HEK293 (cell line): ENCODE measurements around the gene DNAJC5.

Experiments used
- CTCF ChIA-PET: fragments of 350-600 bp; formaldehyde crosslinking; extraction: SDS; loops from one replicate; lab custom pipeline; 2021; ENCODE audit warnings: antibody characterized with exemption; lab: Yijun Ruan, JAX
- POLR2A ChIA-PET: fragments of 300-600 bp; formaldehyde crosslinking; extraction: SDS; loops from one replicate; lab custom pipeline; 2020; ENCODE audit warnings: antibody characterized with exemption, inconsistent platforms; lab: Yijun Ruan, JAX
- H3K27ac ChIP-seq: fragments of 200-500 bp; sonication (Bioruptor generic); 2 replicates; pipeline ENCODE4 v1.5.1; 2014; ENCODE audit warnings: low read depth, low read length, control low read depth, inconsistent platforms; ENCODE audit errors: extremely low read depth
- H3K36me3 ChIP-seq, 2 experiments: fragments of 200-500 bp in 1 of 2; sonication (Bioruptor generic) in 1 of 2; 1 replicate in 1 of 2; 2 replicates in 1 of 2; pipeline ENCODE4 v1.5.1; 2014 to 2017; ENCODE audit warnings: inconsistent platforms in 2 of 2, low read length in 2 of 2; ENCODE audit not compliant: control insufficient read depth in 2 of 2, insufficient read depth in 1 of 2
- H3K4me1 ChIP-seq: fragments of 200-500 bp; sonication (Bioruptor generic); 2 replicates; pipeline ENCODE4 v1.5.1; 2014; ENCODE audit warnings: mild to moderate bottlenecking, low read length, inconsistent platforms; ENCODE audit not compliant: control insufficient read depth, insufficient read depth
- H3K4me3 ChIP-seq: 2 replicates; pipeline ENCODE4 v1.5.1; 2011; ENCODE audit warnings: low read depth, mild to moderate bottlenecking, control low read depth, low read length, moderate library complexity
- H3K9me3 ChIP-seq: fragments of 200-500 bp; sonication (Bioruptor generic); 2 replicates; pipeline ENCODE4 v1.5.1; 2014; ENCODE audit warnings: low read depth, low read length, inconsistent platforms; ENCODE audit not compliant: control insufficient read depth, insufficient read depth
- PRDM4 ChIP-seq: fragments of 450-650 bp; formaldehyde crosslinking; IDR thresholded peaks from 2 replicates; pipeline ENCODE4 v1.5.1; 2017; ENCODE audit warnings: missing biosample characterization, missing genetic modification characterization
- RBAK ChIP-seq: fragments of 450-650 bp; formaldehyde crosslinking; IDR thresholded peaks from 2 replicates; pipeline ENCODE4 v1.5.1; 2016; ENCODE audit warnings: missing biosample characterization, missing genetic modification characterization
- SALL2 ChIP-seq: fragments of 450-650 bp; formaldehyde crosslinking; IDR thresholded peaks from 2 replicates; pipeline ENCODE4 v1.5.0; 2017; ENCODE audit warnings: missing biosample characterization, mild to moderate bottlenecking, missing genetic modification characterization, borderline replicate concordance
- YY2 ChIP-seq: fragments of 450-650 bp; formaldehyde crosslinking; IDR thresholded peaks from 2 replicates; pipeline ENCODE4 v1.5.1; 2016; ENCODE audit warnings: missing biosample characterization, missing genetic modification characterization
- ZNF10 ChIP-seq: fragments of 450-650 bp; formaldehyde crosslinking; IDR thresholded peaks from 2 replicates; pipeline ENCODE4 v1.5.1; 2017; ENCODE audit warnings: missing biosample characterization, missing genetic modification characterization
- ZNF202 ChIP-seq: fragments of 450-650 bp; formaldehyde crosslinking; IDR thresholded peaks from 2 replicates; pipeline ENCODE4 v1.5.1; 2016; ENCODE audit warnings: missing biosample characterization, missing genetic modification characterization, borderline replicate concordance
- ZNF223 ChIP-seq: fragments of 450-650 bp; formaldehyde crosslinking; IDR thresholded peaks from 2 replicates; pipeline ENCODE4 v1.5.1; 2016; ENCODE audit warnings: missing biosample characterization, missing genetic modification characterization
- ZNF23 ChIP-seq: fragments of 450-650 bp; formaldehyde crosslinking; IDR thresholded peaks from 2 replicates; pipeline ENCODE4 v1.5.1; 2016; ENCODE audit warnings: missing biosample characterization, missing genetic modification characterization, borderline replicate concordance
- ZNF324 ChIP-seq: fragments of 450-650 bp; formaldehyde crosslinking; IDR thresholded peaks from 2 replicates; pipeline ENCODE4 v1.5.1; 2016; ENCODE audit warnings: missing biosample characterization, missing genetic modification characterization
- ZNF335 ChIP-seq: fragments of 450-650 bp; formaldehyde crosslinking; conservative IDR thresholded peaks from 2 replicates; pipeline ENCODE4 v1.5.1; 2016; ENCODE audit warnings: missing biosample characterization, missing genetic modification characterization
- ZNF623 ChIP-seq: fragments of 450-650 bp; formaldehyde crosslinking; IDR thresholded peaks from 2 replicates; pipeline ENCODE4 v1.5.1; 2016; ENCODE audit warnings: missing biosample characterization, missing genetic modification characterization
- ZNF658 ChIP-seq: fragments of 450-650 bp; formaldehyde crosslinking; IDR thresholded peaks from 2 replicates; pipeline ENCODE4; 2016; ENCODE audit warnings: missing biosample characterization, missing genetic modification characterization
- ZNF76 ChIP-seq: fragments of 450-650 bp; formaldehyde crosslinking; IDR thresholded peaks from 2 replicates; pipeline ENCODE4; 2016; ENCODE audit warnings: low read depth, missing biosample characterization, missing genetic modification characterization, borderline replicate concordance
- ZSCAN5A ChIP-seq: fragments of 450-650 bp; formaldehyde crosslinking; IDR thresholded peaks from 2 replicates; pipeline ENCODE4 v1.5.1; 2016; ENCODE audit warnings: missing biosample characterization, missing genetic modification characterization

Gene DNAJC5

GRCh38 chr20:63939061-63939935 is 44.4 kb downstream of the DNAJC5 start:
- no peak overlapping the region for H3K27ac ChIP-seq
- no peaks in the 10 kb centered on the region; the same call in 1 of the 2 replicates for H3K4me1 ChIP-seq
- H3K36me3 ChIP-seq = peaks cover 6 to 71% of the 10 kb centered on the region in 2 experiments; a peak in 2 of 3 replicates
- no peak for TF ChIP-seq ZNF76 (tag by site-specific recombination)
- TF ChIP-seq RBAK (tag by site-specific recombination) = no peak
- no peak for TF ChIP-seq SALL2
- TF ChIP-seq ZNF658 (tag by site-specific recombination) = no peak
- TF ChIP-seq PRDM4 (tag by site-specific recombination) = no peak
- no peak for TF ChIP-seq ZNF623
- TF ChIP-seq ZSCAN5A (tag by site-specific recombination) = no peak
- no peak for TF ChIP-seq ZNF223
- TF ChIP-seq ZNF335 (tag by site-specific recombination) = no peak
- no peak for TF ChIP-seq YY2 (tag by site-specific recombination)
- TF ChIP-seq, all 188 proteins: peak for 0
- Histone ChIP-seq H3K4me3 (no peak overlapping the region), H3K9me3 (no peaks in the 10 kb centered on the region)
- CTCF ChIA-PET = no interaction called here
- POLR2A ChIA-PET = interaction anchor here (0.7 to 1.1 kb wide), 4 partner anchors 17 to 87 kb away, joined by 3 read pairs; partner anchors contain the start of gene UCKL1

DNA sequence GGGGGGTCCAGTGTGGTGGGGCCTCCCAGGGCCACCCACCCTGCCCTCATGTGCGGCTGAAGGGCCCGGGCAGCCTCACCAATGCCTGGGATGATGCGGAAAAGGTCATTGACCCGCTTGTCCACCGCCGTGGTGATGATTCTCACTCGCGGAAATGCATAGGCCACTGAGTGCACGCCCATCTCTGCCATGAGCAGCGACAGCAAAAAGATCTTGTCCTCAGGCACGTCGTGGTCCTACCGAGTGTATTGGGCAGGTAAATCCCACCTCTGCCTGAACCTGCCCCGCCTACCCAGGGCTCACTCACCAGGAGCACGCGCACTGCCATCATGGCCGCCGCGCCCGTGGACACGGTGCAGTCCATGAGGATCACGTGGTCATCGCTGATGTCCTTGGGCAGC is 45.1 kb downstream of the DNAJC5 start:
- TF ChIP-seq ZNF23 (tag by site-specific recombination) (no peak), ZNF202 (tag by site-specific recombination) (peak; percentile 19; the same call in 1 of the 2 replicates)
- Histone ChIP-seq H3K27ac (no peak overlapping the region), H3K9me3 (no peaks in the 10 kb centered on the region), H3K4me3 (no peak overlapping the region), H3K36me3 (peaks cover 6 to 71% of the 10 kb centered on the region in 2 experiments; a peak in 2 of 3 replicates), H3K4me1 (no peaks in the 10 kb centered on the region; the same call in 1 of the 2 replicates)
- ChIA-PET CTCF (no interaction called here), POLR2A (interaction anchor here (0.7 kb wide), 2 partner anchors 33 to 87 kb away, joined by 3 read pairs; no protein-coding TSS in a partner anchor)

DNA sequence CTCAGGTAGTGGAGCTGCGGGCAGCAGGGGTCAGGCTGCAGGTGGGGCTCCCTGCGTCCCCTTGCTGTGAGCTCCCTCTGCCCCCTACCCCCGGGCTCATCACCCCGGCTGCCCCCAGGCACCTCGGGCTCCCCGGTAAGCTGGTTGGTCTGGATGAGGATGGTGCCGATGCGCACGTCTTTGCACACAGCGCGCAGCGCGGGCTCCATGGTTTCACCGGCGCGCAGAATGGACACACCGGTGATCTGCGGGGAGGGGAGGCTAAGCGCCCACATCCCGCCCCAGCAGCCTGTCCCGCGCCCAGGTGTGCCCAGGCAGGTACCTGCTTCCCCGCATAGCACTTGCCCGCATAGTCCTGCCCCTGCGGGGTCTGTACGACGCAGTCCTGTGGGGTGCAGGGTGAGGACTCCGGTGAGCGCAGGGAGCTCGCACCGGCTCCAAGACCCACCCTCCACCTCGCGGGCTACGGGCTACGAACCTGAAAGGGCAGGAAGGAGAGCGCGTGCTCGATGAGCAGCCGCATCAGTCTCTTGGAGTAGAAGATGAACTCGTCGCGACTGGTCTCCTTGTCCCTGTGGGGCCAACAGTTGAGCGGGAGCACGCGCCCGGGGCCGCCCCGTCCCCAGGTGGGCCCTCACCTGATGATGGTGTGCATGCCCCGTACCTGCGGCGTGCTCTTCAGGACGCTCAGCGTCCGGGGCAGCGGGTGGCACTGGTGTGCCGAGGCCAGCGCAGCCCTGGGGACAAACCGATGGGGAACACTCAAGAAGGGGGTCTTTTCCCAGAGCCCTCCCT is 45.7 kb downstream of the DNAJC5 start:
- no peaks in the 10 kb centered on the region; the same call in 1 of the 2 replicates for H3K4me1 ChIP-seq
- CTCF ChIA-PET = no interaction called here
- no peak for TF ChIP-seq ZNF324 (tag by site-specific recombination)
- peak; percentile 89 for TF ChIP-seq ZNF10 (tag by site-specific recombination)
- no peaks in the 10 kb centered on the region for H3K9me3 ChIP-seq
- POLR2A ChIA-PET = no interaction called here
- no peak overlapping the region for H3K27ac ChIP-seq
- H3K4me3 ChIP-seq = no peak overlapping the region
- H3K36me3 ChIP-seq = peaks cover 6 to 71% of the 10 kb centered on the region in 2 experiments; a peak in 2 of 3 replicates
